Stimulated activated CD8-positive, alpha-beta memory T cell treated with anti-CD3 and anti-CD28 coated beads, Interleukin-7, amount 100 ng/mL, for 1 hour (primary cell): Measurements from ENCODE around the gene CD84.
"Not testable (repeated sequence)": the region's sequence is repeated elsewhere in the genome, so short reads cannot be mapped to it uniquely, and the experiment has no call there.

ENCODE experiments used
- DNase-seq, 2 donors: peaks; one replicate each; pipeline ENCODE4 v3.0.0-alpha.2; 2020; ENCODE audit warnings: low read depth in 2 of 2

Gene CD84

DNA sequence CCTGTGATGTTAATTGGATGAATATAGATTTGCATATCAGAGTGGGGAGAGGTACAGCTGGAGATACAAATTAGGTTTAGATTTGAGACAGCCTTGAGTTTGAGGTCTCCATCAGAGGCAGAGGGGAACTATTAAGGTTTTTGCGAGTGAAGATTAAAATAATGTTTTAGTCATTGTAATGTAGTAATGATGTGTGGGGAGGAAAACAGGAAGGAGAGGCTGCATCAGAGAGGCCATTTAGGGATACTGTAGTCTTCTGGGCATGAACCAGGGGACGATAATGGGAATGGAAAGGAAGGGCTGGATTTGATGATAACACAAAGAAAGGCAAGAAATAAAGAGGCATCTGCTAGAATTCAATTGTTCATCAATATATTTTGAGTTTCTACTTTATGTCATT lies 9.5 kb downstream of the CD84 start:
- DNase-seq, result no peak

DNA sequence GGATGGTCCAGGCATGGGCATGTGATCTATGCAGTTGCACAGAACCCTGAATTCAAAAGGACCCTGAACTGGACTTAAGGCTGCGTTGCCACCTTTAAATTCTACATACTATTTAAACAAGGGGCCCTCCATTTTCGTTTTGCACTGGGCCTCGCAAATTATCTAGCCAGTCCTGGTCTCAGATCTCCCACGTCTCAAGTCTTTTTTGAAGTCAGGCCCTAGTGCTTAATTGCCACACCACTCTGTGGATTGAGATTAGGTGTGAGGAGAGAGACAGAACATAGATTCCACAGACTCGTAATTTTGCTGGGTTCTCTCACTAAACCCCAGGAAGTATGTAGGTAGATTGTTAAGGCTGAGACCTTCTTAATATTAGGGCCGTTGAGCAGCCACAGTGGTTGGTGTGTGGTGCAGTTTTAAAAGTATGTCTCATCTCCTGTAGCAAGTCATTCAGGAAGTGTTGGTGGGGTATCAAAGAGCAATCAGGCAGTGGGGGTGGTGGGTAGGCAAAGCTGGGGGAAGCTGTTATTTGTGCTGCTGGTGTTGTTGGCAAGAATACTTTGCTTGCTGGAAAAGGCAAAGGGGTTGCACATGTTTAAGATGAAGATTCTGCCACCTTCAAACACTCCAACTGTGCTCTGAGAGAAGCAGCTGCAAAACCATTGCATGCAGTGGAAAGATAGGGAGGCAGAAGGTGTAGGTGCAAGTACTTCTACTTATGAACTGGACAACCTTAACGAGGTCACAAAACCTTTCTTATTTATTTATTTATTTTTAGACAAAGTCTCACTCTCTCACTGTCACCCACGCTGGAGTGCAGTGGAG lies 11.2 kb downstream of the CD84 start:
- peak; percentile 29 to 36 for DNase-seq

DNA sequence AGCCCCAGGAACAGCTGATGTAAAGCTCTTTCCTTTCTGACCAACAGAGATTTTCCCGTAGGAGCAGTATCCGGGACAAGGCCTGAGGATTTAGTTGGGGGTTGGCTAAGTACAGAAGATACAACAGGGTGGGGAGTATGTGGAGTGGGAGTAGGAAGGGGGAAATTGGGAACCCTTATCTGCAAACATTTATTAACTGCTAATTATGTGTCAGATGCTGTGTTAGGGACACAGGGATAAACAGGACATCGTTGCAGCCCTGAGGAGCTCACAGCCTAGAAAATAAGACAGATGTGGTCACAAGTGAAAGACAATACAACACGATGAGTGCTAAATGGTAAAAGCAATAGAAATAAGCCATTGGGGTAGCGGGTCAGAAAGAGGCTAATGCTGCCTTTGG lies 12.0 kb downstream of the CD84 start:
- DNase-seq, result no peak

DNA sequence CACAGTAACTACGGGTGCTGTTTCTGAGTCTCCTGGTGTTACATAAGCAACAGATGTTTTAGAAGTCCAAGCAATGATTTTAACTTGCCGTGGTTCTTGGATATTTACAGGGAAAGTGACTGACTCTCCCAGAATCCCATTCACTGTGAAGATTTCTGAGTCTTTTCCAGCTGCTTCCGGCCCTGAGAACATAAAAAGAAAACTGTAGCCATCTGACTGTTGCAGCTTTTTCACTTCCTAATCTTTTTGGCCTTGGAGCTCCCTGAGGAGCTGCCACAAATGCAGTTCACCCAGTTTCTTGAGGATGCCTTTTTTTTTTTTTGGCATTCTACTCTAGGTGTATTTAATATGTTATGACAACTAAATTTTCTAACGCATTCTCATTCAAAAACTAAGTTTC lies 13.7 kb downstream of the CD84 start:
- DNase-seq, result no peak

DNA sequence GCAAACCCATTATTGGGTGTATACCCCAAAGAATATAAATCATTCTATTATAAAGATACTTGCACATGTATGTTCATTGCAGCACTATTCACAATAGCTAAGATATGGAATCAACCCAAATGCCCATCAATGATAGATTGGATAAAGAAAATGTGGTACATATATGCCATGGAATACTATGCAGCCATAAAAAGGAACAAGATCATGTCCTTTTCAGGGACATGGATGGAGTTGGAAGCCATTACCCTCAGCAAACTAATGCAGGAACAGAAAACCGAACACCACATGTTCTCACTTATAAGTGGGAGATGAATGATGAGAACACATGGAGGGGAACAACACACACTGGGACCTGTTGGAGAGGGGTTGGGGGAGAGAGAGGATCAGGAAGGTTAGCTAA lies 16.1 kb downstream of the CD84 start:
- not testable (repeated sequence) for DNase-seq

DNA sequence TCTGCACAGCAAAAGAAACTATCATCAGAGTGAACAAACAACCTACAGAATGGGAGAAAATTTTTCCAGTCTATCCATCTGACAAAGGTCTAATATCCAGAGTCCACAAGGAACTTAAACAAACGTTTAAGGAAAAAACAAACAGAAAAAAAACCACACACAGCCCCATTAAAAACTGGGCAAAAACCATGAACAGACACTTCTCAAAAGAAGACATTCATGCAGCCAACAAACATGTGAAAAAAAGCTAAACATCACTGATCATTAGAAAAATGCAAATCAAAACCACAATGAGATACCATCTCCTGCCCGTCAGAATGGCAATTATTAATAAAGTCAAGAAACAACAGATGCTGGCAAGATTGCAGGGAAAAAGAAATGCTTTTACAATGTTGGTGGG lies 16.6 kb downstream of the CD84 start:
- not testable (repeated sequence) for DNase-seq

DNA sequence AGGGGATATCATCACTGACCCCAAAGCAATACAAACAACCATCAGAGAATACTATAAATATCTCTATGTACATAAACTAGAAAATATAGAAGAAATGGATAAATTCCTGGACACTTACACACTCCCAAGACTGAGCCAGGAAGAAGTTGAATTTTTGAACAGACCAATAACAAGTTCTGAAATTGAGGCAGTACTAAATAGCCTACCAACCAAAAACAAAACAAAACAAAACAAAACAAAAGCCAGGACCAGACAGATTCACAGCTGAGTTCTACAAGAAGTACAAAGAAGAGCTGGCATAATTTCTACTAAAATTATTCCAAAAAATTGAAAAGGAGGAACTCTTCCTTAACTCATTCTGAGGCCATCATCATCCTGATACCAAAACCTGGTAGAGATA lies 18.5 kb downstream of the CD84 start:
- no peak for DNase-seq

DNA sequence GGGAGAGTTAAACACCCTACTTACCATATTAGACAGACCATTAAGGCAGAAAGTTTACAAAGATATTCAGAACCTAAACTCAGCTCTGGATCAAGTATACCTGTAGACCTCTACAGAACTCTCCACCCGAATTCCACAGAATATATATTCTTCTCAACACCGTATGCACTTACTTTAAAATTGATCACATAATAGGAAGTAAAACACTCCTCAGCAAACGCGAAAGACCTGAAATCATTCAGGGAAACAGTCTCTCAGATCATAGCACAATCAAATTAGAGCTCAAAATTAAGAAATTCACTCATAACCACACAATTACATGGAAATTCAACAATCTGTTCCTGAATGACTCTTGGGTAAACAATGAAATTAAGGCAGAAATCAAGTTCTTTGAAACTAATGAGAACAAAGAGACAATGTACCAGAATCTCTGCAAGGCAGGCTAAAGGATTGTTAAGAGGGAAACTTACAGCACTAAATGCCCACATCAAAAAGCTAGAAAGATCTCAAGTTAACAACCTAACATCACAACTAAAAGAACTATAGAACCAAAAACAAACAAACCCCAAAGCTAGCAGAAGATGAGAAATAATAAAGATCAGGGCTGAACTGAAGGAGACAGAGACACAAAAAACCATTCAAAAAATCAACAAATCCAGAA lies 19.1 kb downstream of the CD84 start:
- no peak for DNase-seq

DNA sequence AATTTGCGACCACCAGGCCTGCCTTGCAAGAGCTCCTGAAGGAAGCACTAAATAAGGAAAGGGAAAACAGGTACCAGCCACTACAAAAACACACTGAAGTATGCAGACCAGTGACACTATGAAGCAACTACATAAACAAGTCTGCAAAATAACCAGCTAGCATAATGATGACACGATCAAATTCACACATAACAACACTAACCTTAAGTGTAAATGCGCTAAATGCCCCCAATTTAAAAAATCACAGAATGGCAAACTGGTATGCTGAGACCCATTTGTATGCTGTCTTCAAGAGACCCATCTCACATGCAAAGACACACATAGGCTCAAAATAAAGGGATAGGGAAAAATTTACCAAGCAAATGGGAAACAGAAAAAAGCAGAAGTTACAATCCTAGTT lies 19.9 kb downstream of the CD84 start:
- DNase-seq, result not testable (repeated sequence)

DNA sequence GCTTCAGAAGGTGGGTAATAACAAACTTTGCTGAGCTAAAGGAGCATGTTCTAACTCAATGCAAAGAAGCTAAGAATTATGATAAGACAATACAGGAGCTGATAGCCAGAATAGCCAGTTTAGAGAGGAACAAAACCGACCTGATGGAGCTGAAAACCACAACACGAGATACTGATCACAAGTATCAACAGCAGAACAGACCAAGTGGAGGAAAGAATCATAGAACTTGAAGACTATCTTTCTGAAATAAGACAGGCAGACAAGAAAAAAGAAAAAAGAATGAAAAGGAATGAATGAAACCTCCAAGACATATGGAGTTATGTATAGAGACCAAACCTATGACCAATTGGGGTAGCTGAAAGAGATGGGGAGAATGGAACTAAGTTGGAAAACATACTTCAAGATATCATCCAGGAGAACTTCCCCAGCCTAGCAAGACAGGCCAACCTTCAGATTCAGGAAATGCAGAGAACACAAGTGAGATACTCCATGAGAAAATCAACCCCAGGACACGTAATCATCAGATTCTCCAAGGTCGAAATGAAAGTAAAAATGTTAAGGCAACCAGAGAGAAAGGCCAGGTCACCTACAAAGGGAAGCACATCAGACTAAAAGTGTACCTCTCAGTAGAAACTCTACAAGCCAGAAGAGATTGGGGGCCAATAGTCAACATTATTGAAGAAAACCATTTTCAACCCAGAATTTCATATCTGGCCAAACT lies 20.5 kb downstream of the CD84 start:
- no peak for DNase-seq

DNA sequence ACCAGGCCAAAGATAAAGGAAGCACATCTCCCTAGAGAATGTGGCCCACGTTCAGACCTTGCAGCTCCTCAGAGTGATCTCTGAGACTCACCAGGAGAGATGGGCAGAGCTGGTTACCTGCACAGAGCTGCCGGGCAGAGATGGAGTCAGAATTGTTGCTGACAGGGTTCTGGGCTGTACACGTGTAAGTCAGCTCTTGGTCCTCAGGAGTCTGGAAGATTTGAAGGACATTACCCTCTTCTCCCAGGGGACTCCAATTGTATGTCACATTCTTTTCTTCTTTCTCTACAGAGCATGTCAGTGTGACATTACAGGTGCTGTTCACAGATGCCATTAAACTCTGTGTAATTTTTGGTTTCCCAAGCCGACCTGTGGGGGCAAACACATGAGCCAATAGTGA lies 25.5 kb downstream of the CD84 start:
- no peak for DNase-seq

DNA sequence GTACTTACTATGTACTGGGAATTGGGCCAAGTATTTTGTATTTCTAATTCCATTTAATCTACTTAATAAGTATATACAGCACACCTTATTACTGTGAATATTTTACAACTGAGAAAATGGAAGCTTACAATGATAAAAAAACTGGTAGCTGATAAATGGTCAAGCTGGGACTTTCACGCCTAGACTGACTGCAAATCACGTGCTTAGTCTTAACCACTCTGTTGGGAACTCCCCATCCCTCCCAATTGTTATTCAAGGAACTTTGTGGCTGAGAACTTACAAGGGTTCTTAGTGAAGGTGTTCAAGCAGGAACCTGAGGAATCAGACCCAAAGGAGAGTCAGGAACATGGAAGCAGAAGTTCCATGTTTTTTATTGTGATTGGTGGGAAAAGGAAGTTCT lies 26.9 kb downstream of the CD84 start:
- no peak for DNase-seq

DNA sequence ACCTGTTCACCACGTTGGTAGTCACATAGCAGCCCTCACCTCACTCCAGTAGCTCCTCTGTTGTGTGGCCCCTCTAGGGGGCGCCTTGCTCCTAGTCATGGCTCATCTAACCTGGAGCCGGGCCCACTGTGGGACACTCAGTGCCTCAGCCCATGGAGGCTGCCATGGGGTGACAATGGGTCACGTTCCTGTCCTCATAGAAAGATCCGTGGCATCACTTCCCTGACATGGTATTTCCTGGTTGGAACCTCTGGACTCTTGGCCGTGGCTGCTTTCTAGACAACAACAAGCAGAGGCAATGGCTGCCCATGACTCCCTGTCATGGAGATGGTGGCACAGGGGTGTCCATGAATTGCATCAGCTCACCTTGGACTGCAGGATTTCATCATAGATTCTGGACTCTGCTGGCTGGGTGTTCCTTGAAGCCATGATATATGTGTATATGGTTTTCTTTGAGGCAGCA lies 28.7 kb downstream of the CD84 start:
- DNase-seq, result peak in 1 of 2 donors; percentile 39

DNA sequence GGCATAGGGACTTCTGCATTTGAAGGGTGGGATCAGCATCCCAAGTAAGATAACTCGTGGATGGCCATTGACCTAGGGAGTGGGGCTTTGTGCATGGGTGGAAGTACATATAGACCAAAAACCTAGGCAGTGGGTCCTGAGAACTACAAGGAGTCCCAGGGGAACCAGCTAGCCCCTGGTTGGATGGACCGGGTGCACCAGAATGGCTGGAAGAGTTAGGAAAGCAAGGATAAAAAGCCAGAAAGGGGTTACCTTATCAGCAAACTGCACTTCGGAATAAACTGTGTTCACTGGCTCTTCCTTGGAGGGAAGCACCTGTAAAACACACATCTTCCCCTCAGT lies 29.7 kb downstream of the CD84 start:
- DNase-seq, result no peak

DNA sequence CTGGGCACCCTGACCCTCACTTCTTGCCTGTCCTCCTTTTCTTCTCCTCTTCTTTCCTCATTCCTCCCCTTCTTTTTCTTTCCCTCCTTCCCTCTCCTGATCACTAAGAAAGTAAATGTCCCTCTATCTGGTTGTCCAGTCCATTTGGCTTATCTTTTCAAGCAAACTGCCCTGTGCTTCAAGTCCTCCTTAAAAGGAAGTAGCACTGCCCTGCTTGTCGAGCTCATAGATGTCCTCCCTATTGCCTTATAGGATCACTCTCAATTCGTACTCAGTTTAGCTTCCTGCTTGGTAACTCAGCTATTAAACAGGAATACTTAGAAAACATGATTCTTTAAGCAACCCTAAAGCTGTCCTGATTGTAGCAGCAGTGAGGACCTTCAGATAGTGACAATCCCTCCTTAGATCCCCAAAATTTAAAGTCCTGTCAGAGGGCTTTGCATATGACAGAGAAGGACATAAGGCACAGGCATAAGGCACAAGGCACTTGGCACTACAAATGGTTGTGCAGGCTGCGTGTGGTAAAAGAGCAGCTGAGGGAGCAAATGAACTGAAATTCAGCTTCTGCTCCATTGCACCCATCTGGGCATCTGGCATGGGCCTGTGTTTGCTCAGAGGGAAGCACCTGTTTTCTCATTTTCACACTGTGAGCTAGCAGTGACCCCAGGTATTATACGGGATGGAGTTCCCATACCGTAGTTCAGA lies 30.2 kb downstream of the CD84 start:
- no peak for DNase-seq

DNA sequence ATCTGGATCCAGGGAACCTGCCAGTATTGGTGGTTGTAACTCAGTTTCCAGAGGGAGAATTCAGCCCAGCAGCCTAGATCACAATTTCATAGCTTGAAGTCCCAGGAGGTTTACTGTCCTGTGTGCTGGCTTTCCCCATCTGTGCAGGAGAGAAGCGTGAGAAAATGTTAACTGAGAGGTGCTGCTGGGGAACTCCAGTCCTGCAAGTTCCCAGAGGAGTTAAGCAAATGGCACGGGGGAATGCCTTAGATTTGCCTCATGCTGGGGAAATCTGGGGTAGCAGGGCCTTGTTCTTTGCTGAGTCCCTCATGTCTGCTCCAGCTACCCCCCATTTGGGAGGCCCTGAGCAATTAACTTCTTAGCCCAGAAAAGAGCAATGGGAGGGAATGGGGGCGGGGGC lies 31.1 kb downstream of the CD84 start:
- no peak for DNase-seq

DNA sequence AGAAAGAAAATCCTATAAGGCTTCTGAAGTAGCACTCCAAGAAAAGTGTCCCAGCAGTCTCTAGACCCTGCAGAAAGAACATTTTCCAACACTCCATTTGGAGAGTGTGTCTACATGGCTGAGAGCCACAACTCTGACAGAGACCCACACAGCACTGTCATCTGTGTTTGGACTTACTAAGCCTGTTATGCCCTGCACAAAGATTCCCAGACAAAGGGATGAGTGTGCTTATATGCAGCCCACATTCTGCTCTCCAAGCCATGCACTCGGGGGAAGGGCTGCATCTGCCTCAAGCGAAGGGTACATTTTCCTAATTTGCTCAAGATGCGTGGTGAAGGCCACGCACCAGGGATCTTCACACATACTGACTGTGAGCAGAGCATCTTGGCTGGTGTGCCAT lies 31.9 kb downstream of the CD84 start:
- DNase-seq, result no peak

DNA sequence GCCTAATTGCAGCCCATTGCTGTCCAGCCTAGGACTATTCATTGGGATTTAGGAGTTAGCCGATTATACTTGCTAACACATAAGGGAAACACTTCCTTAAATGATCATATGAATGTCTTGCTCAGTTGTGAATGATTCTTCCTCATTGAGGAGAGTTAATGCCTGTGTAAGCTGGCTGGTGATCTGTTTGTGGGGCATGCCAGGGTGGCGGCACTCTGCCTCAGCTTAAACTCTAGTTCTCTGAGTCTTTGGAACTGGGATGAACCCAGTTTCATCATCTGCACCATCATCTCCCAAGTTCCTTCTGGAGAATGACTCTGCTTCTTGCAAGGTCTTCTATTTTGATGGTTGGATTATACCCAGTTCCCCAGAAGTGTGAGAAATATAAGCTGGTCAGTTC lies 32.4 kb downstream of the CD84 start:
- DNase-seq, result no peak

DNA sequence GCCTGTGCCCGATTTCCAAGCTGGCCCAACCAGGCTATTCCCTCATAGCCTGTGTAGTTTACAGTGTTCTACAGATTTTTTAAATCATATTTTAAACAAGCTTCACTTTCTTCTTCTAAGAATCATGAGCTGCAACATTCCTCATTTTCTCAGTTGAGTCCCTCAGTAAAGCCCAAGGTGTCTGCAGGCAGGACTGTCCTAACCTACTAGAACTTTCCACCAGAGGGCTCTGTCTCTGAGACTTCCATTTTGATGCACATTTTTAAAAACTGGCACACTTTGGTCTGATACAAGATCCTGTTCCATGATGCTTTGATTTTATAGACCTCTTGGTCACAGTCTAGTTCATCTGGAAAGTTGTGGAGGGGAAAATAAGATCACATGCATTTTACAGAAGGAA lies 34.6 kb downstream of the CD84 start:
- no peak for DNase-seq

DNA sequence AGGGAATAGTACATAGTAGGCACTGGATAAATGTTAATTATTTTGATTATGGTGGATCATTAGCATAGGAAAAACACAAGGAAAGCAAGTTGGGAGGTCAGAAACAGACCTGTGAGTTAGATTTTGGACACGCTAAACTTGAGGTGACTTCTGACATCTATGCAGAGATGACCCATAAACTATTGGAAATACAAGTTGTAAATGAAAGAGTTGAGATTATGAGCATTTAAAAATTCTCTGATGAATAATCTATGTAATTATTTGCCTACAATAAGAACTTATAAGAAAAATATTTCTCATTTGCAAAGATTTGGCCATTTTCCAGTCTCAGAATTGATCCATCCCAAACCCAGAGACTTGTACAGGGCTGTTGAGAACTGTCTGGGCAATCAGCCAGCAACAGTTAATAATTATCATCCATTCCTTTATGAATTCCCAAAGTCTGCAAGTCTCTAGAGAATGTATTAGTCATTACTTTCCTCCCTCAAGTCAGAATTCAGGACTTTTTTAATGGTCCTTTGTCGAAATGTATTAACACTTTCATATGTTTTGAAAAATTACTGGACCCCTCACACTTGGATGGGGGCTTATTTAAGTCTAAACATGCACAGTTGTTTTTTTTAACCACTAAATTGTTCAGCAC lies 36.9 kb downstream of the CD84 start:
- no peak for DNase-seq

DNA sequence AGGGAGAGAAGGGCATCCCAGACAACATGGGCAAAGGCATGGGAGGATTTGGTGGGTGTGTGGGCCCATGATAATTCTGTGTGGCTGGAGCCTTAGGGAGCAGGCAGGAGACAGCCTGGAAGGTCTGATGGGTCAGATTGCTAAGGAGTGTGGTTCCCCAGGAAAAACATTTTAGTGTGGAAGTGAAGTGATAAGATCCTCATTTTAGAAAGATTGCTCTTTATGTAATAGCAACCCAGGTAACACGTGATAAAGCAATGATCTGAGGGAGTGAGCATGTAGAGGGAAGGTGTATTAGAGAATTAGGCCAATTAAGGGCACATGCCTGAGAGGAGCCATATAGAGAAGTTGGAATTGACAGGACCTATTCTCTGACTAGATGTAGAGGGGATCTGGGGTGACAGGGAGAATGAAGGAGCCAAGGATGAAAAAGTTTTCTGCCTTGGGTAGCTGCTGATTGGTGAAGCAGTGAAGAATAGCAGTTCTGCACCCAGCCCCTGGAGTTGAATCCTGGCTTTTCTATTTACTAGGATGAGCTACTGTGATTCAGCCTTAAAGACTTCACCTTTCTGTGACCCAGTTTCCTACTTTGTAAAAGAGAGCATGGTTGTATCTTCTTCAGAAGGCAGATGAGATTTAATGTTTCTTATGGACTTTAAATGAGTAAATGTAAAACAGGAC lies 37.5 kb downstream of the CD84 start:
- DNase-seq, result no peak
